Measurements from ENCODE around the gene FBXL4.

The FBXL4 gene

GRCh38 chr6:98877250-98877649 is 70.5 kb downstream of the FBXL4 start:
- DNase-seq, result no peak

- no peak for DNase-seq
These were observed 72.4 kb downstream of the FBXL4 start for GRCh38 chr6:98875375-98875774.

GRCh38 chr6:98871821-98872220 is 75.9 kb downstream of the FBXL4 start:
- DNase-seq, result no peak

GRCh38 chr6:98871057-98871456 is 76.7 kb downstream of the FBXL4 start:
- no peak for DNase-seq

GRCh38 chr6:98864497-98864896 is 83.2 kb downstream of the FBXL4 start:
- DNase-seq, result no peak

- no peak for DNase-seq
These were observed 99.1 kb downstream of the FBXL4 start for GRCh38 chr6:98848539-98849242.

GRCh38 chr6:98847779-98848538 is 99.8 kb downstream of the FBXL4 start:
- no peak for DNase-seq

- no peak for DNase-seq
These were observed 100.3 kb downstream of the FBXL4 start for GRCh38 chr6:98847416-98847778.

GRCh38 chr6:98846021-98846380 is 101.7 kb downstream of the FBXL4 start:
- DNase-seq, result no peak

- peak; percentile 77 to 82 for DNase-seq
These were observed 102.3 kb downstream of the FBXL4 start for GRCh38 chr6:98845211-98846020.

- no peak for DNase-seq
These were observed 103.2 kb downstream of the FBXL4 start for GRCh38 chr6:98844244-98845210.

GRCh38 chr6:98843271-98844243 is 104.2 kb downstream of the FBXL4 start:
- no peak for DNase-seq

GRCh38 chr6:98842342-98843180 is 105.2 kb downstream of the FBXL4 start:
- no peak for DNase-seq

- no peak for DNase-seq
These were observed 106.0 kb downstream of the FBXL4 start for GRCh38 chr6:98841621-98842341.

GRCh38 chr6:98840996-98841513 is 106.7 kb downstream of the FBXL4 start:
- DNase-seq, result no peak

- DNase-seq, result no peak
These were observed 107.4 kb downstream of the FBXL4 start for GRCh38 chr6:98840385-98840784.

- no peak for DNase-seq
These were observed 107.9 kb downstream of the FBXL4 start for GRCh38 chr6:98839781-98840361.

GRCh38 chr6:98838975-98839374 is 108.8 kb downstream of the FBXL4 start:
- DNase-seq, result no peak

- no peak for DNase-seq
These were observed 109.7 kb downstream of the FBXL4 start for GRCh38 chr6:98838032-98838431.

All from activated CD4-positive, alpha-beta T cell treated with anti-CD3 and anti-CD28 coated beads, Interleukin-2, amount 50 U/mL, for 48 hours (primary cell).